Measurements from ENCODE around the gene TTC39C. TPM values are rescaled to one million over a fixed set of nuclear protein-coding genes. Genes with fewer than 3 reads are reported as not detected.
"Not testable (repeated sequence)": the region's sequence is repeated elsewhere in the genome, so short reads cannot be mapped to it uniquely, and the experiment has no call there.

Gene TTC39C
- total and polyA plus RNA-seq, 3 donors from 2014 or later: 57.7 to 70.4 (median 68.3) TPM

DNA sequence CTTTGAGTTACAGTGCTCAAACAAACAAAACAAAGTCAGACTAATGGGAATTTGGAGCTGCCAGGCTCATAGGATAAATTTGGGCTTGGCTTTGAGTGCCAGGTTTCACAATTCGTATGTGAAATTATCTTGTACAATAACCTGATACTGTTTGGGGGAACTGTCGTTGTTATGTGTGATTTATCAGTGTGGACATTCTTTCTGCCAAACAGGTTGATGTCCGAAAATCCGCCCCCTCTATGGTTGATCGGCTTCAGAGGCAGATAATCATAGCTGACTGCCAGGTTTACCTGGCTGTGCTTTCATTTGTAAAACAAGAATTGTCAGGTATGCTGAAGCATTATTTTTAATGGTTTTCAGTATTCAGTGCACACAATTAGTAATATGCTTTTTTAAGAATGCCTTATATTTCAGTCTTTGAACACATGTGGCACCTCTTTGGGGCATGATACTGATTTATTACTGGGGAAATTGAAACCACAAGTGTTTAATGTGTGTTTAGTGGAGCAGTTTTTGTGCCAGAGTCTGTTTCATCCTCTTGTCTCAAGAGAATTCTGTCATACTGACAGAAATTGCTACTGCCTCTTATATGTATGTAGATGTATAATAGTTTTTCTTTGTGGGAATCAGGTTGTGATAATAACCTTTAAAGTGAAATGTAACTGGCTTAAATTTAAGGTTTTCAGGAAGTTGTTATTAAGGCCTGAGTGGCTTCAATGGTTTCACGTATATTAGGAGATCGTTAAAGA lies 54.6 kb downstream of the TTC39C start:
- Histone ChIP-seq H3K27ac (no peak overlapping the region), H3K9me3 (no peaks in the 10 kb centered on the region), H3K36me3 (ENCODE audit: low read depth, missing control alignments) (no peaks in the 10 kb centered on the region), H3K4me1 (no peaks in the 10 kb centered on the region), H3K4me3 (no peak overlapping the region), H3K27me3 (no peaks in the 10 kb centered on the region)
- intact Hi-C loops (cut with DNase I; ENCODE audit: low total_unique reads): no loop called here
- WGBS, 2 donors: 80 to 83% methylated on average over 7 of the region's 7 CpGs
- no peak for DNase-seq
- TF ChIP-seq, protein P1, sequence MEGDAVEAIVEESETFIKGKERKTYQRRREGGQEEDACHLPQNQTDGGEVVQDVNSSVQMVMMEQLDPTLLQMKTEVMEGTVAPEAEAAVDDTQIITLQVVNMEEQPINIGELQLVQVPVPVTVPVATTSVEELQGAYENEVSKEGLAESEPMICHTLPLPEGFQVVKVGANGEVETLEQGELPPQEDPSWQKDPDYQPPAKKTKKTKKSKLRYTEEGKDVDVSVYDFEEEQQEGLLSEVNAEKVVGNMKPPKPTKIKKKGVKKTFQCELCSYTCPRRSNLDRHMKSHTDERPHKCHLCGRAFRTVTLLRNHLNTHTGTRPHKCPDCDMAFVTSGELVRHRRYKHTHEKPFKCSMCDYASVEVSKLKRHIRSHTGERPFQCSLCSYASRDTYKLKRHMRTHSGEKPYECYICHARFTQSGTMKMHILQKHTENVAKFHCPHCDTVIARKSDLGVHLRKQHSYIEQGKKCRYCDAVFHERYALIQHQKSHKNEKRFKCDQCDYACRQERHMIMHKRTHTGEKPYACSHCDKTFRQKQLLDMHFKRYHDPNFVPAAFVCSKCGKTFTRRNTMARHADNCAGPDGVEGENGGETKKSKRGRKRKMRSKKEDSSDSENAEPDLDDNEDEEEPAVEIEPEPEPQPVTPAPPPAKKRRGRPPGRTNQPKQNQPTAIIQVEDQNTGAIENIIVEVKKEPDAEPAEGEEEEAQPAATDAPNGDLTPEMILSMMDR (IDR thresholded peaks at IDR 0.05): no peak
- TF ChIP-seq POLR2A (IDR thresholded peaks at IDR 0.05): no peak

DNA sequence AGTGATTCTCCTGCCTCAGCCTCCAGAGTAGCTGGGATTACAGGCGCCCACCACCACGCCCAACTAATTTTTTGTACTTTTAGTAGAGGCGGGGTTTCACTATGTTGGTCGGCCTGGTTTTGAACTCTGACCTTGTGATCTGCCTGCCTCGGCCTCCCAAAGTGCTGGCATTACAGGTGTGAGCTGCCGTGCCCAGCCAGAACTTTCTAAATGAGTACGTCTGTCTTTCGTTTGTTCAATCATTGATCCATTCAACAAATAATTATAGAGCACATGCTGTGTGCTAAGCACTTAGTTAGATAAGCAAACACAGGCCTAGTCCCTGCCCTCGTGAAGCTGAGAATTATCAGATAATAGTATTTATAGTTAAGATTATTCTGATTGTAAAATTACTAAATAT lies 56.5 kb downstream of the TTC39C start:
- intact Hi-C loops (cut with DNase I; ENCODE audit: low total_unique reads): no loop called here
- peaks cover 6% of the 10 kb centered on the region for H3K4me1 ChIP-seq
- no peaks in the 10 kb centered on the region for H3K36me3 ChIP-seq (ENCODE audit: low read depth, missing control alignments)
- WGBS, 2 donors: 90 to 92% methylated on average over 9 of the region's 9 CpGs
- no peak for TF ChIP-seq POLR2A (IDR thresholded peaks at IDR 0.05)
- TF ChIP-seq, protein P1 (IDR thresholded peaks at IDR 0.05): no peak
- no peak for DNase-seq
- H3K4me3 ChIP-seq: no peak overlapping the region
- H3K9me3 ChIP-seq: no peaks in the 10 kb centered on the region
- no peaks in the 10 kb centered on the region for H3K27me3 ChIP-seq
- H3K27ac ChIP-seq: no peak overlapping the region

DNA sequence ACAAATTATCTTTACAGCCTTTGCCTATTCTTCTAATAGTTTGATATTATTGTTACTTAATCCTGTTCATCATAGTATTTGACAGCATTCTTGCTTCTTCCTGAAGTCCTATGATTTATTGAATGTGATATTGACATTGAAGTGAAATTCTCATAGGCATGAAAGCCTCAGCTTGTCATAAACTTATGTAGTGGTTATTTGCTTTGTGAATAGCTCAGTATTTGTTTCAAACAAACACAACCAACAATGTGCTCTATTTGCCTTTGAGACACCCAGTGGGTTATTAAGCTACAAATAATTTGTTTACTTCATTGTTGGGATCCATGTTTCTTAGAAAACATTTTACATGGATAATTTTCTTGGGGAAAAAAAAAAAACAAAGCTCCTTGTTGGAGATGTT lies 57.2 kb downstream of the TTC39C start:
- H3K9me3 ChIP-seq: no peaks in the 10 kb centered on the region
- no peaks in the 10 kb centered on the region for H3K36me3 ChIP-seq (ENCODE audit: low read depth, missing control alignments)
- peaks cover 13% of the 10 kb centered on the region for H3K4me1 ChIP-seq
- no peaks in the 10 kb centered on the region for H3K27me3 ChIP-seq
- no peak for DNase-seq
- intact Hi-C loops (cut with DNase I; ENCODE audit: low total_unique reads): no loop called here
- TF ChIP-seq, protein P1 (IDR thresholded peaks at IDR 0.05): no peak
- no peak for TF ChIP-seq POLR2A (IDR thresholded peaks at IDR 0.05)
- no peak overlapping the region for H3K27ac ChIP-seq
- H3K4me3 ChIP-seq: no peak overlapping the region

GRCh38 chr18:24072743-24073142 lies 58.2 kb downstream of the TTC39C start:
- DNase-seq: no peak
- Histone ChIP-seq H3K36me3 (ENCODE audit: low read depth, missing control alignments) (no peaks in the 10 kb centered on the region), H3K27ac (no peak overlapping the region), H3K9me3 (no peaks in the 10 kb centered on the region), H3K4me3 (no peak overlapping the region), H3K27me3 (no peaks in the 10 kb centered on the region), H3K4me1 (peaks cover 16% of the 10 kb centered on the region)
- 93 to 100% methylated on average over 1 of the region's 1 CpG for WGBS, 2 donors
- no peak for TF ChIP-seq POLR2A (IDR thresholded peaks at IDR 0.05)
- TF ChIP-seq, protein P1 (IDR thresholded peaks at IDR 0.05): no peak
- intact Hi-C loops (cut with DNase I; ENCODE audit: low total_unique reads): no loop called here

- peaks cover 16% of the 10 kb centered on the region for H3K4me1 ChIP-seq
- no peak for TF ChIP-seq POLR2A (IDR thresholded peaks at IDR 0.05)
- TF ChIP-seq, protein P1 (IDR thresholded peaks at IDR 0.05): no peak
- H3K27ac ChIP-seq: no peak overlapping the region
- intact Hi-C loops (cut with DNase I; ENCODE audit: low total_unique reads): no loop called here
- no peaks in the 10 kb centered on the region for H3K9me3 ChIP-seq
- no peak for DNase-seq
- no peaks in the 10 kb centered on the region for H3K27me3 ChIP-seq
- no peak overlapping the region for H3K4me3 ChIP-seq
- no peaks in the 10 kb centered on the region for H3K36me3 ChIP-seq (ENCODE audit: low read depth, missing control alignments)
These were observed 59.2 kb downstream of the TTC39C start for GRCh38 chr18:24073791-24074190.

- H3K27me3 ChIP-seq; H3K36me3 ChIP-seq (ENCODE audit: low read depth, missing control alignments); H3K9me3 ChIP-seq; H3K4me3 ChIP-seq; intact Hi-C loops (cut with DNase I; ENCODE audit: low total_unique reads); DNase-seq; H3K27ac ChIP-seq: not testable (repeated sequence)
- peaks cover 16% of the 10 kb centered on the region for H3K4me1 ChIP-seq
- WGBS, 2 donors: 95 to 98% methylated on average over 4 of the region's 4 CpGs
These were observed 60.2 kb downstream of the TTC39C start for GRCh38 chr18:24074757-24075156.
